Activated CD8-positive, alpha-beta memory T cell treated with anti-CD3 and anti-CD28 coated beads for 1 hour (primary cell): ENCODE data around the gene FGR.
"Not testable (repeated sequence)": the region's sequence is repeated elsewhere in the genome, so short reads cannot be mapped to it uniquely, and the experiment has no call there.

Experiments
- DNase-seq, 2 donors: peaks; one replicate each; pipeline ENCODE4 v3.0.0-alpha.2; 2020; ENCODE audit warnings: low read depth in 1 of 2; ENCODE audit errors: extremely low read depth in 1 of 2

FGR gene

DNA sequence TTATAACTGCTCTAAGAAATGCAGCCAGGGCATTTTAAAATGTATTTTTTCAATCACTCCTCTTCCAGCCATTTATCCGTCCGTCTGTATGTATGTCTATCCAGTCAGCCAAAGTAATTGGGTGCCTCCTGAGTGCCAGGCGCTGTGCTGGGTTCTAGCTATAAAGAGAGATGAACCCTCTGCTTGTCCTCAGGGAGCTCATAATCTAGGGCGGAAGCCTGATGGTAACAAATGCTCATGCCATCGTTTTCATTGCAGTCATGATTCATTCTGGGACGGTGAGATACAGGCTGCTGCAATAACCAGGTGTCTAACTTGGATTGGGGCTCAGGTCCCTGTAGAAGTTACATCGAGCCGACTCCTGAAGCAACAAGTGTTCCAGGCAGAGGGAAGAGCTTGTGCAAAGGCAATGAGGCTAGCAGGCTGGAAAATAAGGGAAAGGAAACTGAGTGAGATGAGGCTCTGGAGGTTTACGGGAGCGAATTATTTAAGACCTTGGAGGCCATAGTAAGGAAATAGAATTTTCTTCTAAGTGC lies 25.4 kb upstream of the FGR start:
- DNase-seq: no peak

DNA sequence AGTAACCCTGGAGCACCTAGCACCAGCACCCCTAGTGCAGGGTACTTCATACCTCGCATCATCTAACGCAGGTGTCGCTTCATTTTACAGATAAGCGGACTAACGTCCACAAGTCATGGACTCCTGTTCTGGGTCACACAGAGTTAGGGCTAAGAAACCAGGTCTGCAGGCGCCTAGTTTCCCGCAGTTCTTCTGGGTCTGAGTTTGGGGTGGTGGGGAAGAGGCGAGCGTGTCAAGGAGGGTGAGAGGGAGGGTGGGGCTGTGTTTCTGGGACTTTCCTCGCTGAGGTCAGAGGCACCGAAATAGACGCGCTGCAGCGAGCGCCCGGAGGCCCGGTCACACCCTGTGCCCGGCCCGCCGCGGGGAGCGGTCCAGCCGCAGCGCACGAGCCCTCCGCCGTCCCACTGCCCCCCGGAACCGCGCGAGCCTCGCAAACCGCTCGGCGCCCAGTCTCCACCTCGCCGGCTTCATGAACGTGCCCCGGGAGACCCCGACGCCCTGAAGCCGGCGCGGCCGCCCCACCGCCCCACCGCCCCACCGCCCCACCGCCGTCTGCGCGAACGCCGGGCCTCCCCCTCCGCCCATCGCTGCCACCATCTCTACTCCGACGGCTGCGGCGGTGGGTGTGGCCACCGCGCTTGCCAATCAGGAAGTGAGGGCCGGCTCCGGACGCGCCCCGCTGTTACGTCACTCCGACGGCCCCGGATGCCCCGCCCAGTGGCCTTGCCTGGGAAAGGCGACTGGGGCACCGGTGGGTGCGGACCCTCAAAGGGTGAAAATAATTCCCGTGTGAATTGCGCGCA lies 24.7 kb upstream of the FGR start:
- DNase-seq: peak; percentile 66 to 78

DNA sequence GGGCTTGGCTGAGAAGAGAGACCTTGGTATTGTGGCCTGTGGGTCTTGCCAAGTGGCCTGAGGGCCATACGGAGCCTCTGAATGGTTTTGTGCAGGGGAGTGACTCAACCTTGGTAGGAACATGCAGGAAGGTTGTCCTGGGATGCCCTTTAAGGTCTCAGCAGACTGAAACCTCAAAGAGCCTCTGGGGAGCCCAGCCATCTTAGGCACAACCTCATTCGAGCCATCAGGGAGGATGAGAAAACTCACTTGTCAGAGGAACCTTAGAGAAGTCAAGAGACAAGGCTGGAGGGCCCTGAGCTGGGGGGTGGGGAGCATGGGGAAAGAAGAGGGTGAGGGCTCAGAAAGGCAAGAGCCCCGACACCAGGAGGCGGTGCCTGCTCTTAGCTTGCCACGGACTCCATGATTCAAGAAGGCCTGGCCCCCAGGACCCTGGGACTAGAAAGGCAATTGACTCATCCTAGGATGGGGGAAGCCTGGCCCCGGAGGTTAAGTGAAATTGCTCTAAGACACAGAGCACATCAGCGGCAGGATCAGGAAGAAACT lies 24.0 kb upstream of the FGR start:
- DNase-seq: no peak

DNA sequence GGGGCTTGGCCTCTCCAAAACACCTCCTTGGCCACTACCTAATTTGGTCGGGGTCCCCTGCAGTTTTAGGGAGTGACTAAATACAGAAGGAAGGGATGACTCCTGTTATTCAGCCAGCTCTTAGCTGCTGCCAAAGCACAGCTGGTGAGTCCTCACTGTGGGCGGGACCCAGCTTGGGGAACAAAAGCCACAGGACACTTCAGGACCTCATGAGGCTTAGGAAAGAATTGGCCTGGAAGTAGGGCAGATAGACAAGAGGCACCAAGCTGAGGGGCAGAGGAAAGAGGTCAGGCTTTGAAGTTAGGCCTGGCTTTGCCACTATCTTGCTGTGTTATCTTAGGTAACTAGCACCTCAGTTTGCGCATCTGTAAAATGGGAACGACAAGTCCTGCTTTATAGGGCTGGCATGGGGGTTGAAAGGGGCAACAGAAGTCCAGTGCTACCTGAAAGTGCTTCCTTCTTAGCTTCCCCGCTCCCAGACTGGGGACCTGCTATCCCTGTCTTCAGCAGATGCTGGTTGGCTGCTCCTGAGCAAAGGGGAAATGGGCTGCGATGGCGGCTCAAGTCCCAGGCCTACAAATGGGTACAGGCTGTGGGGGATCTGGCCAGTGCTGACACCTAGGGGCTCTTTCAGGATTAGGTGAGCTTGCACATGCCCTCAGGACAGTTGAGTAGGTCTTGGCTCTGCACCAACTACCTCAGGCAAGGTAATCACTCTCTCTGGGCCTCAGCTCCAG lies 21.3 kb upstream of the FGR start:
- no peak for DNase-seq

DNA sequence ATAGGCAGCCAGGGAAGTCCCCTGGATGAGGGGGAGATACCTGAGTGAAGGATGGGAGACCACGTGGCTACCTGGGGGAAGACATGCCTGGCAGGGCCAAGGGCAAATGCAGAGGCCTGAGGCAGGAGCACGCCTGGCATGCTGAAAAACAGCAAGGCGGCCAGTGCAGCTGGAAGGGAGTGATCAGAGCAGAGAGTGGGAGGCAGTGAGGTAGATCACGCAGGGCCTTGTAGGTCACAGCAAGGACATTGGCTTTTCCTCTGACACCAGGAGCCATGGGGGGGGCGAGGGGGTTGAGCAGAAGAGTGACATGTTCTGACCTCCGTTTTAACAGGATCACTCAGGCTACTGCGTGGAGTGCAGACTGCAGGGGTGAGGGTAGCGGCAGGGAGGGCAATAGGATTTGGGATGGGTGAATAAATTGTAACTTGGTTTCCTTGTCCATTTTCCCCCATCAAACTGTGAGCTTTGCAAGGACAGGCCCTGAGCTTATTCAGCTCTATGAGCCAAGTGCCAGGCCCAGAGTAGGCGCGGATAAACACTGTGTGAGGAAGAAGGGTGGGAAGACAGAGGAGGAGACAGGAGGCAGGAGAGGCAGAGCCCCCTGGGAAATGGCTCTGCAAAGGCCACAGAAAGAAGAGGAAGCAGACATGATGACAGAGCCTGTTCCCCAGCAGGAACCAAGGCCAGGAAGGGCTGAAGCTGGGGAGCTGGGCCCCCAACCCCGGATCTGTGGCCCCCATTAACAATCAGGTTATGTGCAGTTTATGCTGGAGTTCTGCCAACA lies 20.4 kb upstream of the FGR start:
- DNase-seq: no peak

DNA sequence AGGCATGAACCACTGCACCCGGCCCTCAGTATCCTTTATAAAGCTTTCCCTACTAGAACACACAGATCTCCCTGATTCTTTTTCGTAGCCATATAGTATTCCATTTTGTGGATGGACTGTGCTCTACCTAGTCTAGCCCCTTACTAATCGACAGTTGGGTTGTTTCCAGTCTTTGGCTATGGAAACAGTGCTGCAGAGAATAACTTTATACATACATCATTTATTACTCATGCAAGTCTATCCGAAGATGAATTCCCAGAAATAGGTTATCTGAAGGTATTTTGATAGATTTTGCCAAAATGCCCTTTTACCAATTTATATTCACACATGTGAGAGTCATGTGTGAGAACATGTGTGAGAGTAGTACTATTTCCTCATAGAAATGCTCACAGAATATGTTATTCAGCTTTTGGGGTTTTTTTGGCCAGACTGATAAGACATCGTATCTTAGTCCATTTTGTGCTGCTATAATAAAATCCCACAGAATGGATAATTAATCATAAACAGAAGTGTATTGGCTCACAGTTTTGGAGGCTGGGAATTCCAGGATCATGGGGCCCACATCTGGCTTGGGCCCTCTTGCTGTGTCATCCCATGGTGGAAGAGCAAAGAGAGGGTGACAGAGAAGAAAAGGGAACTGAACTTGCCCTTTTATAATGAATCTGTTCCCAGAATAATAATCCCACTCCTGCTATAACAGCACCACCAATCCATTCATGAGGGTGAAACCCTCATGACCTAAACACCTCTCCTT lies 17.3 kb upstream of the FGR start:
- no peak for DNase-seq

DNA sequence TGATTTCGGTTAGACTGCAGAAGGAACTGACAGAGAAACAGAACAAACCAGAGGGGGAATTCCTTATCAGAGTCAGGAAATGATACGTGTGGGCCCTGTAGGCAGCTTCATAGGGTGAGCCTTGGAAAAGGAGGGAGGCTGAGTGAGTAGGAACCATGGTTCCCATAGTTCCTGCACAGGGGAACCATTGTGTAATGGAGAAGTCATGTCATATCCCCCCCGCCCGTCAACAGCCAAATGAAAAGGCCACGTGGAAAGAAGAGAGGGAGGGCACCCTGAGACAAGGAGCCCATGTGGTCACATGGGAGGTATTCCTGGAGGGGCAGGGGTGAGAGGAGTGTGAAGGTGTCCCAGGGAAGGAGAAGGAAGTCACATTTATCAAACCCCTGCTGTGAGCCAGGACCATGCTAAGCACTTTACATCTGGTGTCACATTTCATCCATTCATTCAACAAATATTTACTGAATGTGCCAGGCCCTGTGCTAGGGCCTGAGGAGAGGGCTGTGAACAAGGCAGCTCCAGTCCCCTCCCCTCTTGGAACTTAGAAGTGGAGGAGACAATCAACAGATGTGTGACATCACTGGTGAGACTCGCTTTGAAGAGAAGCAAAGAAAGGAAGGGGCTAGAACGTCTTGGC lies 15.7 kb upstream of the FGR start:
- no peak for DNase-seq

DNA sequence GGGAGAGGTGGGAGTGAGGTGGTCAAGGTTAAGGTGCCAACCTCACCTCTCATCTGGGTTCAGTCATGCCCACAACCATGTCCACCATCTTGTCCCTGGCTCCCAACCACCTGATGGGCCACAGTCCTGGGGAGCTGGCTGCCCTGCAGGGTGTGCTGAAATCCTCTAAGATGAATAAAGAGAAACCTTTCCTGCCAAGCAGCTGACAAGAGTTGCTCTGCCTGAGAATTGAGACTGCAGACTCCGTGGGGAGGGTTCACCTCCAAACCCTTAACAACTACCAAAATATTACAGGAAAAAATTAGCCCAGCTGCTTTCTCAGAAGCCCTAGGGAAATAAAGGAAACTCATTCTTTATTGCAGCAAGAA lies 15.2 kb upstream of the FGR start:
- no peak for DNase-seq

DNA sequence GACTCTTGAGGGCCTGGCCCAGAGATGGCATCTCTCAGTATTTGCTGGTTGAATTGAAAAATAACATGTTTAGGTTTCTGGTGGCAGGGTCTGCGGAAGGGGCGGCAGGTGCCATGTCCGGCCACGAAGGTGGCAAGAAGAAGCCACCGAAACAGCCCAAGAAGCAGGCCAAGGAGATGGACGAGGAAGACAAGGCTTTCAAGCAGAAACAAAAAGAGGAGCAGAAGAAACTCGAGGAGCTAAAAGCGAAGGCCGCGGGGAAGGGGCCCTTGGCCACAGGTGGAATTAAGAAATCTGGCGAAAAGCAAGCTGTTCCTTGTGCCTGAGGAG lies 14.3 kb upstream of the FGR start:
- no peak for DNase-seq

DNA sequence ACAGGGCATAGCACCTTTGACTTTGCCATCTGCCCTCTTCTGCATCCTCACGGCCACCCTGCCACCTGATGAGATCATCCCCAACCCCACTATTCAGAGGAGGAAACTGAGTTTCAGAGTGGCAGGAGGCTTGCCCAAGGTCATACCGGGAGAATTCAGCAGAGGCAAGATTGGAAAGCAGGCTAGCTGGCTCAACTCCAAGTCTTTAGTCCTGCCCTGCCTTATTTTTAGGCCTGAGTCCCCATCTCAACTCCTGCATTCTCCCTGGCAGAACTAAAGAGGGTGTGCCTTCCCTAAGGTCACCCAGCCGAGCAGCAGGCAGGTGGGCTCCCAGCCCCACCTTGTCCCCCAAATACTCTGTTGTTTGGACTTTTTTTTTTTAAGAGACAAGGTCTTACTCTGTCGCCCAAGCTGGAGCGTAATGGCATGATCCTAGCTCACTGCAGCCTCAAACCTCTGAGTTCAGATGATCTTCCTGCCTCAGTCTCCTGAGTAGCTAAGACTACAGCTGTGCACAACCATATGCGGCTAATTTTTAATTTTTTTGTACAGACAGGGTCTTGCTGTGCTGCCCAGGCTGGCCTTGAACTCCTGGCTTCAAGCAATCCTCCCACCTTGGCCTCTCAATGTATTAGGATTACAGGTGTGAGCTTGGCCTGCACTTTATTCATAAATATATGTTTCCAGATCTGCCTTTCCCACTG lies 13.8 kb upstream of the FGR start:
- no peak for DNase-seq

DNA sequence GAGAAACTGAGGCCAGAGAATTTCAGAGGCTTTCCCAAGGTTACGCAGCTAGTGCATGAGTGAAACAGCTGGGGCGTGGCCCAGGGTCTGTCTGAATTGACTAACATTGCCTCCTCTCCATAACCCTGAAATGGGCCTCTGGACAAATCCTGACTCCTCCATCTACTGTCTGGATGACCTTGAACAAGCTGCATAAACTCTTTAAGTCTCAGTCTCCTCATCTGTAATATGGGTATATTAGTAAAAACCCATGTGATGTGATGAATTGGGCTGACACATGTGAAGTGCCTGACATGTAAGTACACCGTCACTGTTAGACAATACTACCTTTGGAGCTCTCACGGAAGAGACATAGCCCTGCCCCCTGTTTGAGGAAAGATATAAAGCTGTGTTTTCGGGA lies 12.3 kb upstream of the FGR start:
- no peak for DNase-seq

DNA sequence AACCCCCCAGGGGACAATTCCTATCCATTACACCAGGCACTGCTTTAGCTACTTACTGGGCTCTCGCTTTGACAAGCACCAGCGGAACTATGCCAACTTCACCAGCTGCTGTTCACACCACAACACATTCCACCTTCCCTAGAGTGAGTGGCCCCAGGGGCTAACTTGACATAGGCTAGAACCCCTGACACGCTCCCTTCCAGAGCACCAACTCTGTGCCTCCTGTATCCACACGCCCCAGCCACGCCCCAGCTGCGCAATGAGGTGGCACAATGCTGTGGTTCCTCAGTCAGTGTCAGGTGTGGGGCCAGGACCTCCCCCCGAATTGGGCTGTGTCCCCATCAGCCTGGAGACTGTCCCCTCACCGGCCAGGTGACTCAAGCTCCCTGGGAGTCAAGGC lies 11.7 kb upstream of the FGR start:
- DNase-seq: no peak

DNA sequence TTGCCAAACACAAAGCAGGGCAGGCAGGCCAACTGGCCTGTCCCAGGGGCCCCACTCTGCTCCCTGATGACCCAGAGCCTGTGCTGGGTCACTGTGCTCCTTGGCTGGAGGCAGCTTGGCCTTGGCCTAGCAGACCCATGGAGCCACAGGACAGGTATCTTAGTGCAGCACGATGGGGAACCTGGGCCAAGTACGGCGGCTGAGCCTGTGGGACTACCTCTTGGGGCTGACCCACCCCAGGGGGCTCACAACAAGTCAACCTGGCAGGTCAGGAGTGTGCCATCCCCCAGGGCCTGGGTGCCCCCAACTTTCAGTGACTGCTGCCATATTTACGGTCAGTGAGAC lies 10.1 kb upstream of the FGR start:
- DNase-seq: no peak

DNA sequence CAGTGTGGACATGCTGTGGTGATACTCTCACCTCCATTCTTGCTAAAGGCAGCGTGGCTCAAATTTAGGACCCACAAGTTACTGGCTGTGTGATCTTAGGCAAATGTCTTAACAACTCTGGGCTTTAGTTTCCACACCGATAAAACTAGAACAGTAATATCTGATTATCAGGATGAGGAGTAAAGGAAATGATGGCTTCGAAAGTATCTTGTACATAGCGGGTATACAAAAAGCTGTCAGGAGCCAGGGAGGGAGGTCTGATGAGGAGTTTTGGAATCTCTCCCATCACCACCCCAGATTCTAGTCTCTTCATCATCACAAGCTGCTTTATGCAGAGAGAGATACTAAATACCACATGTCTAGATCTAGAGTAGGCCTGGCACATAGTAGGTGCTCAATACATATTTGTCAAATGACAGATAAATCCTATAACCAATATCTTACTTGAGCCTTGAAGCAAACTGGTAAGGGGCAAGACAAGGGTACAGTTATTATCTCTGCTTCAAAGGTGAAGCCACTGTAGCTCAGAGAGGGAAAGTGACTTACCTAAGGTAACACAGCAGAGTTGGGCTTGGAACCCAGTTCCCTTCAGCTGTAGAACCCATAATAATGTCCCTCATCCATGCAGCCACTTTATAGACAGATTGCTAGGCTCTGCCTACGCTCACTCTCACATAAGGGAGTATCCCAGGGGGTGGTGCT lies 9.5 kb upstream of the FGR start:
- no peak for DNase-seq

DNA sequence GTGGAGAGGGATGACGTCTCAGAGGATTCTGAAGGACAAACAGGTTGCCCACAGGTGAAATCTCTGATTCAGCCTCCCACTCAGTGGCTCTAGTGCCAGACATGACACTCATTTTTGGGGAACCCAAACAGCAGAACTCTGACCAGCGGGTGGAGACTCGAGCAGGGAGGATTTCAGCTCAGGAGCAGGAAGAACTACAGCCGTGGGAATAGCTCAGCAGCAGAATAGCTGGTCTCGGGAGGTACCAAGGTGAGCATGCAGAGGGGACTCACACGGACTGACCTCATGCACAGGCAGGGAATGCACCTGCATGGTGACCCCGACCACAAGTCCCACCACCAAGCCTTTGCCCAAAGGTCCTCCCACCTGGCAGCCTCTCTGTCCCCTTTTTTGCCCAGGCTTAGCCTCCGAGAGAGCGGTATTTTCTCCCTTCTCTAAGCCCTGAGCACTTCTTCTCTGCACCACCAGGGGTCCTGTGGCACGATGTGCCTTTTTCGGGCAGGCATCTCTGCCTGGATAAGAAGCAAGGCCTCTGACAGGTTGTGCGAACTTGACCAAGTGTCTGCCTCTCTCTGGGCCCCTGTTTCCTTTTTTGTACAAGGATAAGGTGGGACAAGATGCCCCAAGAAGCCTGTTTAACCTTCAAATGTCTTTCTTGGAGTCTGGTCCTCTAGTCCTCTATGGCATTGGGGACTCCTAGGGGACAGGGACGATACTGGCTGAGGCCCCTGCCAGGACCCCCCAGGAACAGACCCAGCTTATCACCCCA lies 8.8 kb upstream of the FGR start:
- peak in 1 of 2 donors; percentile 50 for DNase-seq

DNA sequence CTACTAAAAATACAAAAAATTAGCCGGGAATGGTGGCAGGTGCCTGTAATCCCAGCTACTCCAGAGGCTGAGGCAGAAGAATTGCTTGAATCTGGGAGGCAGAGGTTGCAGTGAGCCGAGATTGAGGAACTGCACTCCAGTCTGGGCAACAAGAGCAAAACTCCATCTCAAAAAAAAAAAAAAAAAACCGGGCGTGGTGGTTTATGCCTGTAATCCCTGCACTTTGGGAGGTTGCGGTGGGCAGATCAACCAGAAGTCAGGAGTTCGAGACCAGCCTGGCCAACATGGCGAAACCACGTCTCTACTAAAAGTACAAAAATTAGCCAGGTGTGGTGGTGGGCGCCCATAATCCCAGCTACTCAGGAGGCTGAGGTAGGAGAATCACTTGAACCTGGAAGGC lies 5.5 kb upstream of the FGR start:
- DNase-seq: not testable (repeated sequence)

DNA sequence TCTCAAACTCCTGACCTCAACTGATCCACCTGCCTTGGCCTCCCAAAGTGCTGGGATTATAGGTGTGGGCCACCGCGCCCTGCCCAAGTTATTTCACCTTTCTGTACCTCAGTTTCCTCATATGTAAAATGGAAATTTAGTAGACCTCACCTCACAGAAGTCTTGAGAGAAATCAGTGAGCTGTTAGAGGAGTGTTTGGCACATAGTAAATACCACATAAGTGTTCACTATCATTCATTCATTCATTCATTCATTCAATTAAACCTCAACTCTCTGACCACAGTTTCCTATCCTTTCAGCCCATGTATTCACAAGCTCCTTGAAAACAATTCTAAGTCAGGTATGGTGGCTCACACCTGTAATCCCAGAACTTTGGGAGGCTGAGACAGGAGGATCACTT lies 3.8 kb upstream of the FGR start:
- no peak for DNase-seq

DNA sequence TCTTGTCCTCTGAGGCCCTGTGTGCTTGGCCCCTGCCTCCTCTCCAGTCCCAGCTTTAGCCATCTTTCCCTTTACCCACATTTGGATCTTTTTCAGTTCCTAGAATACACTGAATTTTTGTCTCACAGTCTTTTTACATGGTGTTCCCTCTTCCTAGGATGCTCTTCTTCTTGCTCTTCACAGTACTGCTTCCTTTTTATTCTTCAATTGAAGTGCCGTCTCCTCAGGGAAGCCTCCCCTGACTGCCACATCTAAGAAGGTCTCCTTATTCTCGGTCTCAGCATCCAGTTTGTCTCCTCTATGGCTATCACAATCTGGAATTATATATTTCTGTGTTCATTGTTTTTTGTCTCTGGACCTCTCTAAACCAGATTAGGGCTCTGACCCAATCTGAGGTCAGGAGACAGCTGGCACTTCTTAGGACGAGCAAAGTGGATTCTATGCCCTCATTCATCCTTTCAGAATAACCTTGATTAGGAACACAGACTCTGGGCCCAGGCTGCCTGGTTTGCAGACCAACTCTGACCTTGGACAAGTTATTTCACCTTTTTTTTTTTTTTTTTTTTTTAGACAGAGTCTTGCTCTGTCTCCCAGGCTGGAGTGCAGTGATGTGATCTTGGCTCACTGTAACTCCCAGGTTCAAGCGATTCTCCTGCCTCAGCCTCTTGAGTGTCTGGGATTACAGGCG lies 3.2 kb upstream of the FGR start:
- DNase-seq: no peak
